HL-60 (cell line): Measurements from ENCODE around the gene VPS35.

Experiments used
- DNase-seq, 2 experiments: peaks; one replicate each; pipeline ENCODE4 v3.0.0-alpha.2; 2010 to 2020; ENCODE audit warnings: low read depth in 1 of 2, low spot score in 1 of 2
- H3K27ac ChIP-seq: fragments of 250-450 bp; sonication (Bioruptor Pico); replicated peaks from 2 replicates; pipeline ENCODE4 v1.5.1; 2020; ENCODE audit warnings: mild to moderate bottlenecking, moderate library complexity
- H3K27me3 ChIP-seq: fragments of 250-450 bp; sonication (Bioruptor Pico); 2 replicates; pipeline ENCODE4 v1.5.1; 2021; ENCODE audit warnings: mild to moderate bottlenecking, moderate library complexity; ENCODE audit not compliant: insufficient read depth, poor library complexity, severe bottlenecking
- H3K4me3 ChIP-seq: replicated peaks from 2 replicates; pipeline ENCODE4 v1.5.1; 2011; ENCODE audit warnings: mild to moderate bottlenecking, control low read depth, low read length; ENCODE audit not compliant: insufficient read depth
- CTCF ChIP-seq: IDR thresholded peaks from one replicate; pipeline ENCODE4 v1.5.1; 2011; ENCODE audit warnings: low read length, control low read depth, inconsistent platforms; ENCODE audit not compliant: insufficient read depth
- GABPA ChIP-seq: IDR thresholded peaks from 2 replicates; pipeline ENCODE4 v1.6.1; 2012; ENCODE audit warnings: low read depth
- POLR2AphosphoS5 ChIP-seq: IDR thresholded peaks from 2 replicates; pipeline ENCODE4 v1.6.1; 2012; ENCODE audit warnings: low read depth
- REST ChIP-seq: IDR thresholded peaks from 2 replicates; pipeline ENCODE4 v1.6.1; 2012; ENCODE audit warnings: low read depth; ENCODE audit not compliant: insufficient replicate concordance
- SPI1 ChIP-seq: IDR thresholded peaks from 2 replicates; pipeline ENCODE4 v1.6.1; 2012; ENCODE audit warnings: low read depth, mild to moderate bottlenecking, borderline replicate concordance

VPS35 gene

GRCh38 chr16:46613352-46613751, 75.6 kb downstream of the VPS35 start:
- H3K27ac ChIP-seq, result no peak overlapping the region
- no peak for DNase-seq
- TF ChIP-seq CTCF, result no peak
- TF ChIP-seq REST, result no peak
- no peak for TF ChIP-seq POLR2AphosphoS5
- no peak for TF ChIP-seq GABPA
- no peak for TF ChIP-seq SPI1
- no peaks in the 10 kb centered on the region for H3K27me3 ChIP-seq
- H3K4me3 ChIP-seq, result no peak overlapping the region

- TF ChIP-seq POLR2AphosphoS5 (no peak), CTCF (no peak), REST (no peak), SPI1 (no peak), GABPA (no peak)
- no peak for DNase-seq
- Histone ChIP-seq H3K4me3 (no peak overlapping the region), H3K27me3 (no peaks in the 10 kb centered on the region), H3K27ac (no peak overlapping the region)
These were observed 76.9 kb downstream of the VPS35 start for GRCh38 chr16:46612121-46612520.

- Histone ChIP-seq H3K27ac (no peak overlapping the region), H3K4me3 (no peak overlapping the region), H3K27me3 (no peaks in the 10 kb centered on the region)
- no peak for DNase-seq
- TF ChIP-seq CTCF, result no peak
- TF ChIP-seq GABPA, result no peak
- no peak for TF ChIP-seq SPI1
- no peak for TF ChIP-seq REST
- TF ChIP-seq POLR2AphosphoS5, result no peak
These were observed 81.4 kb downstream of the VPS35 start for GRCh38 chr16:46607529-46607928.
